ENCODE measurements around the gene S100A10. TPM values are rescaled to one million over a fixed set of nuclear protein-coding genes. Genes with fewer than 3 reads are reported as not detected.
A peak's percentile ranks its signal among the peaks of the same experiment; 100 is the strongest.

The S100A10 gene
- total and polyA plus RNA-seq, 11 donors = 55.5 to 403 (median 196) TPM

GRCh38 chr1:151988405-151988923 is 5.2 kb downstream of the S100A10 start:
- Histone ChIP-seq H3K4me3 (peak overlapping the region in 2 of 12 donors; percentile 1 to 95), H3K27ac (peak overlapping the region in 10 of 12 donors; percentile 42 to 92 (median 62)), H3K4me1 (peaks cover 10 to 83% (median 54%) of the 10 kb centered on the region in 12 donors), H3K27me3 (no peaks in the 10 kb centered on the region), H3K9me3 (no peaks in the 10 kb centered on the region), H3K36me3 (peaks cover 0 to 38% (median 27%) of the 10 kb centered on the region in 9 donors)
- TF ChIP-seq POLR2A (IDR thresholded peaks at IDR 0.05) = no peak
- TF ChIP-seq CTCF (IDR thresholded peaks at IDR 0.05) = no peak
- WGBS, 4 donors = 40 to 59% (median 54%) methylated on average over 2 of the region's 2 CpGs
- intact Hi-C loops (cut with DNase I) = no loop called here
- DNase-seq (no peak), ATAC-seq (peak in 1 of 4 donors; percentile 12)

GRCh38 chr1:151986501-151987190 is 7.0 kb downstream of the S100A10 start:
- WGBS, 4 donors = 87 to 91% (median 89%) methylated on average over 8 of the region's 8 CpGs
- intact Hi-C loops (cut with DNase I) = no loop called here
- Histone ChIP-seq H3K4me3 (no peak overlapping the region), H3K36me3 (peaks cover 0 to 56% (median 45%) of the 10 kb centered on the region in 9 donors), H3K27me3 (no peaks in the 10 kb centered on the region), H3K4me1 (peaks cover 10 to 73% (median 49%) of the 10 kb centered on the region in 12 donors), H3K9me3 (no peaks in the 10 kb centered on the region), H3K27ac (no peak overlapping the region)
- DNase-seq (no peak), ATAC-seq (no peak)
- TF ChIP-seq POLR2A (IDR thresholded peaks at IDR 0.05) = no peak
- TF ChIP-seq CTCF (IDR thresholded peaks at IDR 0.05) = no peak

GRCh38 chr1:151985768-151986167 is 7.9 kb downstream of the S100A10 start:
- intact Hi-C loops (cut with DNase I) = no loop called here
- DNase-seq = no peak
- Histone ChIP-seq H3K36me3 (peaks cover 0 to 65% (median 54%) of the 10 kb centered on the region in 9 donors), H3K4me1 (peaks cover 10 to 73% (median 44%) of the 10 kb centered on the region in 12 donors), H3K4me3 (no peak overlapping the region), H3K9me3 (no peaks in the 10 kb centered on the region), H3K27me3 (no peaks in the 10 kb centered on the region), H3K27ac (no peak overlapping the region)
- ATAC-seq = no peak
- WGBS, 4 donors = 91 to 98% (median 92%) methylated on average over 1 of the region's 1 CpG
- TF ChIP-seq CTCF (IDR thresholded peaks at IDR 0.05) (no peak), POLR2A (IDR thresholded peaks at IDR 0.05) (no peak)

- H3K36me3 ChIP-seq = peaks cover 0 to 67% (median 54%) of the 10 kb centered on the region in 9 donors
- H3K27ac ChIP-seq = no peak overlapping the region
- H3K4me3 ChIP-seq = no peak overlapping the region
- ATAC-seq = no peak
- DNase-seq = no peak
- intact Hi-C loops (cut with DNase I) = no loop called here
- TF ChIP-seq POLR2A (IDR thresholded peaks at IDR 0.05) (no peak), CTCF (IDR thresholded peaks at IDR 0.05) (no peak)
- 88 to 93% (median 90%) methylated on average over 2 of the region's 2 CpGs for WGBS, 4 donors
- H3K27me3 ChIP-seq = no peaks in the 10 kb centered on the region
- no peaks in the 10 kb centered on the region for H3K9me3 ChIP-seq
- H3K4me1 ChIP-seq = peaks cover 9 to 71% (median 43%) of the 10 kb centered on the region in 12 donors
Measured at GRCh38 chr1:151985270-151985669, 8.4 kb downstream of the S100A10 start.

All from heart left ventricle (tissue), 16 donors.